Stomach (tissue), 9 donors: Measurements from ENCODE around the gene BAZ1A. TPM values are rescaled to one million over a fixed set of nuclear protein-coding genes. Genes with fewer than 3 reads are reported as not detected.
A peak's percentile ranks its signal among the peaks of the same experiment; 100 is the strongest.

Experiments used
- DNase-seq, 2 donors: peaks; one replicate each; pipeline versions ENCODE4 v3.0.0 to v3.0.0-alpha.2; 2013 to 2019
- H3K27ac ChIP-seq, 5 donors: fragments of 200-600 bp in 4 of 5; sonication (generic) in 4 of 5; one replicate each; pipeline ENCODE4 v1.5.1; 2013 to 2019; ENCODE audit warnings: mild to moderate bottlenecking in 1 of 5, moderate library complexity in 1 of 5
- H3K27me3 ChIP-seq, 3 donors: fragments of 200-600 bp; sonication (generic); one replicate each; pipeline ENCODE4 v1.5.1; 2017 to 2019; ENCODE audit warnings: mixed run types in 1 of 3
- H3K36me3 ChIP-seq, 4 donors: fragments of 200-600 bp; sonication (generic); 1 replicate in 3 of 4; 2 replicates in 1 of 4; pipeline ENCODE4 v1.5.1; 2016 to 2019
- H3K4me1 ChIP-seq, 4 donors: fragments of 200-600 bp; sonication (generic); one replicate each; pipeline ENCODE4 v1.5.1; 2016 to 2019
- H3K4me3 ChIP-seq, 4 donors: fragments of 200-600 bp; sonication (generic) in 3 of 4; one replicate each; pipeline ENCODE4 v1.5.1; 2016 to 2019; ENCODE audit warnings: mild to moderate bottlenecking in 1 of 4
- H3K9me3 ChIP-seq, 4 donors: fragments of 200-600 bp; sonication (generic); one replicate each; pipeline ENCODE4 v1.5.1; 2016 to 2019
- EP300 ChIP-seq: sonication (generic); formaldehyde crosslinking; IDR thresholded peaks from one replicate; pipeline ENCODE4 v1.6.1; 2017; ENCODE audit warnings: antibody characterized with exemption
- POLR2A ChIP-seq, 4 donors: fragments of 450-650 bp; IDR thresholded peaks; one replicate each; pipeline ENCODE4 v1.6.1; 2016; ENCODE audit warnings: antibody characterized with exemption in 4 of 4, control low read depth in 2 of 4, mild to moderate bottlenecking in 1 of 4, moderate library complexity in 1 of 4
- POLR2AphosphoS5 ChIP-seq, 3 donors: sonication (generic); formaldehyde crosslinking; IDR thresholded peaks; one replicate each; pipeline ENCODE4 v1.6.1; 2016; ENCODE audit warnings: antibody characterized with exemption in 3 of 3
- WGBS, 5 donors: extraction: QIAGEN DNeasy Blood & Tissue Kit in 3 of 5; methylation state at CpG; one replicate each; pipeline versions ENCODE4 v1.1.5 to v1.1.7; 2013 to 2018; 5-methylcytosine and 5-hydroxymethylcytosine counted together
- intact Hi-C: fragments of 100-400 bp; cut with DNase I; formaldehyde crosslinking; loops from one replicate; pipeline ENCODE4 v1.15.1; 2023; ENCODE audit warnings: low total_unique reads
- polyA plus RNA-seq, 3 donors: library from polyadenylated mRNA; stranded (reverse); fragments of 200-250 nt; gene quantifications; one replicate each; pipeline ENCODE4 v1.2.3, GENCODE V29; 2013
- total RNA-seq, 5 donors: library from RNA; depleted of rRNA; stranded (reverse); fragments of >200 nt; gene quantifications; one replicate each; pipeline versions ENCODE4 v1.1.0 to v1.2.3, GENCODE V29; 2014 to 2016
- TF ChIP-seq, protein P1 (sequence below), 7 experiments: fragments of 450-650 bp in 4 of 7; fragments of 200-600 bp in 3 of 7; sonication (generic) in 3 of 7; IDR thresholded peaks; one replicate each; pipeline ENCODE4 v1.5.1; 2016 to 2019; ENCODE audit warnings: antibody characterized with exemption in 7 of 7, control low read depth in 2 of 7, mild to moderate bottlenecking in 1 of 7
- donor health status: healthy with polysubstance abuse.
- donor health status: Bipolar disorder and iron deficiency.
- donor health status: healthy.

The BAZ1A gene
- total and polyA plus RNA-seq, 8 donors: 13.3 to 110 (median 31.6) TPM

GRCh38 chr14:34890937-34891336 is 15.8 kb upstream of the BAZ1A start:
- Histone ChIP-seq H3K4me1 (no peaks in the 10 kb centered on the region), H3K27me3 (no peaks in the 10 kb centered on the region), H3K4me3 (no peak overlapping the region), H3K36me3 (no peaks in the 10 kb centered on the region), H3K9me3 (no peaks in the 10 kb centered on the region), H3K27ac (no peak overlapping the region)
- intact Hi-C loops: loop anchor here (10.0 kb wide), 1 partner anchor 74 kb away; no protein-coding TSS in a partner anchor
- 41 to 71% (median 47%) methylated on average over 1 of the region's 1 CpG for WGBS, 5 donors
- no peak for DNase-seq
- no peak for TF ChIP-seq POLR2A (IDR thresholded peaks at IDR 0.05)
- TF ChIP-seq, protein P1, sequence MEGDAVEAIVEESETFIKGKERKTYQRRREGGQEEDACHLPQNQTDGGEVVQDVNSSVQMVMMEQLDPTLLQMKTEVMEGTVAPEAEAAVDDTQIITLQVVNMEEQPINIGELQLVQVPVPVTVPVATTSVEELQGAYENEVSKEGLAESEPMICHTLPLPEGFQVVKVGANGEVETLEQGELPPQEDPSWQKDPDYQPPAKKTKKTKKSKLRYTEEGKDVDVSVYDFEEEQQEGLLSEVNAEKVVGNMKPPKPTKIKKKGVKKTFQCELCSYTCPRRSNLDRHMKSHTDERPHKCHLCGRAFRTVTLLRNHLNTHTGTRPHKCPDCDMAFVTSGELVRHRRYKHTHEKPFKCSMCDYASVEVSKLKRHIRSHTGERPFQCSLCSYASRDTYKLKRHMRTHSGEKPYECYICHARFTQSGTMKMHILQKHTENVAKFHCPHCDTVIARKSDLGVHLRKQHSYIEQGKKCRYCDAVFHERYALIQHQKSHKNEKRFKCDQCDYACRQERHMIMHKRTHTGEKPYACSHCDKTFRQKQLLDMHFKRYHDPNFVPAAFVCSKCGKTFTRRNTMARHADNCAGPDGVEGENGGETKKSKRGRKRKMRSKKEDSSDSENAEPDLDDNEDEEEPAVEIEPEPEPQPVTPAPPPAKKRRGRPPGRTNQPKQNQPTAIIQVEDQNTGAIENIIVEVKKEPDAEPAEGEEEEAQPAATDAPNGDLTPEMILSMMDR (IDR thresholded peaks at IDR 0.05): no peak
- TF ChIP-seq POLR2AphosphoS5 (IDR thresholded peaks at IDR 0.05): no peak
- no peak for TF ChIP-seq EP300

GRCh38 chr14:34888186-34888585 is 13.0 kb upstream of the BAZ1A start:
- 75 to 87% (median 82%) methylated on average over 2 of the region's 2 CpGs for WGBS, 5 donors
- no peak overlapping the region for H3K4me3 ChIP-seq
- H3K9me3 ChIP-seq: no peaks in the 10 kb centered on the region
- no peak overlapping the region for H3K27ac ChIP-seq
- no peak for DNase-seq
- H3K4me1 ChIP-seq: no peaks in the 10 kb centered on the region
- H3K36me3 ChIP-seq: no peaks in the 10 kb centered on the region
- H3K27me3 ChIP-seq: no peaks in the 10 kb centered on the region
- TF ChIP-seq POLR2A (IDR thresholded peaks at IDR 0.05) (no peak), POLR2AphosphoS5 (IDR thresholded peaks at IDR 0.05) (no peak), EP300 (no peak)
- intact Hi-C loops: no loop called here

DNA sequence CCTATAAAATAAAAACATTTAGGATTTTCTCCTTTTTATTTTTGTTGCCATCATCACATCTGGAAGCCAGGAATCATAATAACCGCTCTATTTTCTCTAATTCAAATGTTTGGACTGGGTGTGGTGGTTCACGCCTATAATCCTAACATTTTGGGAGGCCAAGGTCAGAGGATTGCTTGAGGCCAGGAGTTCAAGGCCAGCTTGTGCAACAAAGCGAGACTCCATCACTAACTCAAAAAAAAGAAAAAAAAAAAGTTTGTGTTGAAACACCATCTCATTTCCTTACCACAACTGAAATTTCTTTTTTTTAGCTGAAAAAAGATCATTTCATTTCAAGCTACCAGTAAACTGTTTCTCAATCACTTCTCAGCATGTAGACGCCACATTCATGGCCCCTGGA is 8.8 kb upstream of the BAZ1A start:
- intact Hi-C loops: no loop called here
- H3K4me3 ChIP-seq: no peak overlapping the region
- H3K27ac ChIP-seq: no peak overlapping the region
- 83 to 90% (median 87%) methylated on average over 4 of the region's 4 CpGs for WGBS, 5 donors
- TF ChIP-seq EP300 (no peak), POLR2AphosphoS5 (IDR thresholded peaks at IDR 0.05) (no peak), POLR2A (IDR thresholded peaks at IDR 0.05) (no peak)
- TF ChIP-seq, protein P1 (IDR thresholded peaks at IDR 0.05): no peak
- DNase-seq: no peak
- H3K27me3 ChIP-seq: no peaks in the 10 kb centered on the region
- no peaks in the 10 kb centered on the region for H3K36me3 ChIP-seq
- no peaks in the 10 kb centered on the region for H3K4me1 ChIP-seq
- H3K9me3 ChIP-seq: no peaks in the 10 kb centered on the region

- H3K27ac ChIP-seq: peak overlapping the region; percentile 96 to 100 (median 97)
- peaks cover 0 to 5% (median 0%) of the 10 kb centered on the region in 4 donors for H3K36me3 ChIP-seq
- 0 to 1% (median 0%) methylated on average over 24 to 85 of the region's 85 CpGs for WGBS, 5 donors
- H3K27me3 ChIP-seq: no peaks in the 10 kb centered on the region
- TF ChIP-seq EP300 (no peak), POLR2A (IDR thresholded peaks at IDR 0.05) (no peak)
- intact Hi-C loops: no loop called here
- peak overlapping the region; percentile 78 to 96 (median 82) for H3K4me3 ChIP-seq
- peaks cover 5 to 39% (median 16%) of the 10 kb centered on the region in 4 donors for H3K4me1 ChIP-seq
- peak; percentile 52 to 84 for DNase-seq
- H3K9me3 ChIP-seq: no peaks in the 10 kb centered on the region
Measured at GRCh38 chr14:34874386-34875030, 652 bp downstream of the BAZ1A start.

DNA sequence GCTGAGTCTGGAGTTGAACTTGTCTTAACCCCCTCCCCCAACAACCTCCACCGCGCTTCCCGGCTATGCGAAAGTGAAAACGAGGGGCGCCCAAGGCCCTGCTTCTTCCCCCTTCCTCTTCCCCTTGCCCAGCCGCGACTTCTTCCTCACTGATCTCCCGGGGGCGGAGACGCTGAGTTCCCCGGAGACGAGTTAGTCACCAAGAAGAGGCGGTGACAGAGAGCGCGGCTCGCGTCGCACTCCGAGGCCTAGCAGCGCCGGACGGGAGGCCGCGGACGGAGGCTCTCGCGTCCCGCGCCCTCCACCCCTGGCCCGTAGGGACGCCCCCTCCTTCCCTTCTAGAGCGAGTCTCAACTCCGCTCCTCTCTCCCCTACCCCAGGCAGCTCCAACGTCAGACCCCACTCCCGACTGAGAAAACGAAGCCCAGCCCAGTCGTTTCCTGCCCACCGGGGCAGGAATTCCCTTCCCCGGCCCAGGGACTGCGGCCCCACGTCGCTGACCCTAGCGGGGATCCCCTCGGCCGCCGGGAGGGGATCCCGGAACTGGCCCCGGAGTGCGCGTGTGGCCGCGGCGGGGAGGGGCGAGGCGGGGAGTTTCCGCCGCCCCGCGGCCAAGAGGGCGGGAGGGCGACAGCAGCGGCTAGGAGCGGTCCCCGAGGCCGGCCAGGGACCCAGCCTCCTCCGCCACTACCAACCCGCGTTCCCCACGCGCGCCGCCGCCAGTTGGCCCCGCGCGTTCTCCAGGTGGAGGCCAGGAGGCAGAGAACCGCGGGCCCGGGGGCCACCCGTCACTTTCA is 1.4 kb downstream of the BAZ1A start:
- DNase-seq: peak; percentile 82 to 93
- Histone ChIP-seq H3K36me3 (peaks cover 0 to 11% (median 0%) of the 10 kb centered on the region in 4 donors), H3K4me1 (peaks cover 5 to 43% (median 16%) of the 10 kb centered on the region in 4 donors), H3K27me3 (no peaks in the 10 kb centered on the region), H3K27ac (peak overlapping the region; percentile 96 to 100 (median 97)), H3K4me3 (peak overlapping the region; percentile 78 to 96 (median 82)), H3K9me3 (no peaks in the 10 kb centered on the region)
- intact Hi-C loops: no loop called here
- 0 to 1% (median 0%) methylated on average over 26 to 81 of the region's 81 CpGs for WGBS, 5 donors
- TF ChIP-seq EP300 (no peak), POLR2A (IDR thresholded peaks at IDR 0.05) (peak in 2 of 4 donors; percentile 35 to 40), POLR2AphosphoS5 (IDR thresholded peaks at IDR 0.05) (peak; percentile 40 to 87 (median 86))
- TF ChIP-seq, protein P1 (IDR thresholded peaks at IDR 0.05): no peak
